H9 (cell line): ENCODE results near the gene MAGEA2B. TPM values are rescaled to one million over a fixed set of nuclear protein-coding genes. Genes with fewer than 3 reads are reported as not detected.
"Not testable (repeated sequence)": the region's sequence is repeated elsewhere in the genome, so short reads cannot be mapped to it uniquely, and the experiment has no call there.

Experiments used
- DNase-seq: peaks from one replicate; pipeline ENCODE4 v3.0.0-alpha.2; 2017
- H2AFZ ChIP-seq: one replicate; pipeline ENCODE4 v1.6.1; 2013; ENCODE audit warnings: mild to moderate bottlenecking, low read length, control low read depth, moderate library complexity
- H2AK5ac ChIP-seq: 2 replicates; pipeline ENCODE4 v1.6.1; 2013; ENCODE audit warnings: low read length, control low read depth, mixed read lengths; ENCODE audit not compliant: insufficient read length
- H2BK120ac ChIP-seq: one replicate; pipeline ENCODE4 v1.6.1; 2013; ENCODE audit warnings: low read depth, mild to moderate bottlenecking, low read length, control low read depth, inconsistent platforms; ENCODE audit not compliant: poor library complexity, severe bottlenecking
- H2BK12ac ChIP-seq: 2 replicates; pipeline ENCODE4 v1.6.1; 2013; ENCODE audit warnings: low read length, control low read depth, mixed read lengths, low read depth; ENCODE audit not compliant: insufficient read length
- H2BK15ac ChIP-seq: 2 replicates; pipeline ENCODE4 v1.6.1; 2013; ENCODE audit warnings: low read depth, low read length, control low read depth
- H2BK20ac ChIP-seq: one replicate; pipeline ENCODE4 v1.6.1; 2013; ENCODE audit warnings: low read depth, mild to moderate bottlenecking, low read length, control low read depth, inconsistent platforms; ENCODE audit not compliant: poor library complexity, severe bottlenecking
- H2BK5ac ChIP-seq: 2 replicates; pipeline ENCODE4 v1.6.1; 2013; ENCODE audit warnings: low read length, control low read depth, mixed read lengths; ENCODE audit not compliant: insufficient read length
- H3K14ac ChIP-seq: 2 replicates; pipeline ENCODE4 v1.6.1; 2013; ENCODE audit warnings: low read length, control low read depth; ENCODE audit not compliant: insufficient read depth
- H3K18ac ChIP-seq: 2 replicates; pipeline ENCODE4 v1.6.1; 2013; ENCODE audit warnings: low read depth, mild to moderate bottlenecking, mixed read lengths, low read length, control low read depth; ENCODE audit not compliant: insufficient read length
- H3K23ac ChIP-seq: 2 replicates; pipeline ENCODE4 v1.6.1; 2013; ENCODE audit warnings: low read length, control low read depth, mixed read lengths, low read depth; ENCODE audit not compliant: insufficient read length
- H3K23me2 ChIP-seq: 2 replicates; pipeline ENCODE4 v1.6.1; 2013; ENCODE audit warnings: low read depth, mild to moderate bottlenecking, mixed read lengths, low read length, control low read depth; ENCODE audit not compliant: insufficient read length, poor library complexity, severe bottlenecking
- H3K27ac ChIP-seq: 2 replicates; pipeline ENCODE4 v1.5.1; 2013; ENCODE audit warnings: low read length, control low read depth, mixed read lengths, low read depth; ENCODE audit not compliant: insufficient read length
- H3K27me3 ChIP-seq: 2 replicates; pipeline ENCODE4 v1.6.1; 2013; ENCODE audit warnings: low read length, control low read depth, inconsistent platforms; ENCODE audit not compliant: insufficient read depth
- H3K4ac ChIP-seq: 2 replicates; pipeline ENCODE4 v1.6.1; 2013; ENCODE audit warnings: low read depth, mild to moderate bottlenecking, control low read depth, inconsistent platforms, low read length, moderate library complexity
- H3K4me1 ChIP-seq: 2 replicates; pipeline ENCODE4 v1.6.1; 2013; ENCODE audit warnings: low read length, control low read depth, inconsistent platforms; ENCODE audit not compliant: insufficient read depth
- H3K4me2 ChIP-seq: 2 replicates; pipeline ENCODE4 v1.6.1; 2013; ENCODE audit warnings: low read length, control low read depth, mixed read lengths; ENCODE audit not compliant: insufficient read length, insufficient read depth
- H3K56ac ChIP-seq: 2 replicates; pipeline ENCODE4 v1.6.1; 2013; ENCODE audit warnings: low read depth, mild to moderate bottlenecking, mixed read lengths, low read length, control low read depth; ENCODE audit not compliant: insufficient read length
- H3K79me1 ChIP-seq: 2 replicates; pipeline ENCODE4 v1.6.1; 2013; ENCODE audit warnings: low read depth, mild to moderate bottlenecking, moderate library complexity, low read length, control low read depth, inconsistent platforms; ENCODE audit not compliant: insufficient read depth, poor library complexity, severe bottlenecking
- H3K79me2 ChIP-seq: 2 replicates; pipeline ENCODE4 v1.6.1; 2013; ENCODE audit warnings: low read length, control low read depth, inconsistent platforms; ENCODE audit not compliant: insufficient read depth
- H3K9ac ChIP-seq: 2 replicates; pipeline ENCODE4 v1.6.1; 2013; ENCODE audit warnings: low read length, control low read depth, mixed read lengths; ENCODE audit not compliant: insufficient read length; ENCODE audit errors: extremely low read depth
- H3K9me3 ChIP-seq: one replicate; pipeline ENCODE4 v1.6.1; 2013; ENCODE audit warnings: low read depth, low read length, inconsistent platforms; ENCODE audit not compliant: control insufficient read depth
- H3T11ph ChIP-seq: one replicate; pipeline ENCODE4 v1.6.1; 2013; ENCODE audit warnings: mild to moderate bottlenecking, low read length, control low read depth, inconsistent platforms
- H4K20me1 ChIP-seq: one replicate; pipeline ENCODE4 v1.6.1; 2013; ENCODE audit not compliant: control insufficient read depth, insufficient read length, insufficient read depth
- H4K5ac ChIP-seq: 2 replicates; pipeline ENCODE4 v1.6.1; 2013; ENCODE audit warnings: low read depth, mild to moderate bottlenecking, mixed read lengths, low read length, control low read depth; ENCODE audit not compliant: insufficient read length
- H4K8ac ChIP-seq: replicated peaks from 2 replicates; pipeline ENCODE4 v1.6.1; 2013; ENCODE audit warnings: low read length, control low read depth, mixed read lengths, low read depth; ENCODE audit not compliant: insufficient read length
- H4K91ac ChIP-seq: 2 replicates; pipeline ENCODE4 v1.6.1; 2013; ENCODE audit warnings: low read depth, mild to moderate bottlenecking, moderate library complexity, mixed read lengths, low read length, control low read depth; ENCODE audit not compliant: insufficient read length
- H3K27ac Mint-ChIP-seq, 3 experiments: 2 replicates in 2 of 3; 3 replicates in 1 of 3; pipeline ENCODE4 v1.8.0; 2020 to 2021; ENCODE audit warnings: mixed read lengths in 3 of 3, mild to moderate bottlenecking in 1 of 3, moderate library complexity in 1 of 3
- H3K27me3 Mint-ChIP-seq: 2 replicates; pipeline ENCODE4 v1.8.0; 2021; ENCODE audit warnings: low read depth, mild to moderate bottlenecking, moderate library complexity, mixed read lengths
- H3K36me3 Mint-ChIP-seq, 3 experiments: 2 replicates in 2 of 3; 3 replicates in 1 of 3; pipeline ENCODE4 v1.8.0; 2020 to 2021; ENCODE audit warnings: low read depth in 3 of 3, mixed read lengths in 3 of 3; ENCODE audit not compliant: insufficient read depth in 1 of 3
- H3K4me1 Mint-ChIP-seq, 2 experiments: 2 replicates each; pipeline ENCODE4 v1.8.0; 2020; ENCODE audit warnings: mixed read lengths in 2 of 2
- H3K4me3 Mint-ChIP-seq, 2 experiments: 2 replicates in 1 of 2; 3 replicates in 1 of 2; pipeline ENCODE4 v1.8.0; 2020 to 2021; ENCODE audit warnings: mild to moderate bottlenecking in 2 of 2, mixed read lengths in 2 of 2, moderate library complexity in 1 of 2
- H3K9me3 Mint-ChIP-seq, 2 experiments: 2 replicates in 1 of 2; 3 replicates in 1 of 2; pipeline ENCODE4 v1.8.0; 2020; ENCODE audit warnings: mild to moderate bottlenecking in 2 of 2, mixed read lengths in 2 of 2, moderate library complexity in 1 of 2
- WGBS: extraction: QIAGEN DNeasy Blood & Tissue Kit; methylation state at CpG from one replicate; pipeline ENCODE4 v1.1.7; 2013; ENCODE audit warnings: missing lambda C conversion rate, low lambda C conversion rate, mixed read lengths; ENCODE audit not compliant: insufficient read length; ENCODE audit errors: extremely low coverage; 5-methylcytosine and 5-hydroxymethylcytosine counted together
- total RNA-seq: library from RNA; stranded (reverse); gene quantifications from 2 replicates; pipeline ENCODE4 v1.2.1, GENCODE V29; 2021
- TF ChIP-seq, protein P1 (sequence below): fragments of 200-600 bp; sonication (generic); conservative IDR thresholded peaks from 3 replicates; pipeline ENCODE4 v1.8.0; 2021; ENCODE audit warnings: antibody characterized with exemption, mild to moderate bottlenecking

Gene MAGEA2B
- total RNA-seq, 1 experiment from 2014 or later = not detected

DNA sequence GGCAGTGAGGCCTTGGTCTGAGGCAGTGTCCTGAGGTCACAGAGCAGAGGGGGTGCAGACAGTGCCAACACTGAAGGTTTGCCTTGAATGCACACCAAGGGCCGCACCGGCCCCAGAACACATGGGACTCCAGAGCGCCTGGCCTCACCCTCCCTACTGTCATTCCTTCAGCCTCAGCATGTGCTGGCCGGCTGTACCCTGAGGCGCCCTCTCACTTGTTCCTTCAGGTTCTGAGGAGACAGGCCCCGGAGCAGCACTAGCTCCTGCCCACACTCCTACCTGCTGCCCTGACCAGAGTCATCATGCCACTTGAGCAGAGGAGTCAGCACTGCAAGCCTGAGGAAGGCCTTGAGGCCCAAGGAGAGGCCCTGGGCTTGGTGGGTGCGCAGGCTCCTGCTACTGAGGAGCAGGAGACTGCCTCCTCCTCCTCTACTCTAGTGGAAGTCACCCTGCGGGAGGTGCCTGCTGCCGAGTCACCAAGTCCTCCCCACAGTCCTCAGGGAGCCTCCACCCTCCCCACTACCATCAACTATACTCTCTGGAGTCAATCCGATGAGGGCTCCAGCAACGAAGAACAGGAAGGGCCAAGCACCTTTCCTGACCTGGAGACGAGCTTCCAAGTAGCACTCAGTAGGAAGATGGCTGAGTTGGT, 21.6 kb downstream of the MAGEA2B start:
- H3K27me3 ChIP-seq = no peaks in the 10 kb centered on the region
- TF ChIP-seq, protein P1, sequence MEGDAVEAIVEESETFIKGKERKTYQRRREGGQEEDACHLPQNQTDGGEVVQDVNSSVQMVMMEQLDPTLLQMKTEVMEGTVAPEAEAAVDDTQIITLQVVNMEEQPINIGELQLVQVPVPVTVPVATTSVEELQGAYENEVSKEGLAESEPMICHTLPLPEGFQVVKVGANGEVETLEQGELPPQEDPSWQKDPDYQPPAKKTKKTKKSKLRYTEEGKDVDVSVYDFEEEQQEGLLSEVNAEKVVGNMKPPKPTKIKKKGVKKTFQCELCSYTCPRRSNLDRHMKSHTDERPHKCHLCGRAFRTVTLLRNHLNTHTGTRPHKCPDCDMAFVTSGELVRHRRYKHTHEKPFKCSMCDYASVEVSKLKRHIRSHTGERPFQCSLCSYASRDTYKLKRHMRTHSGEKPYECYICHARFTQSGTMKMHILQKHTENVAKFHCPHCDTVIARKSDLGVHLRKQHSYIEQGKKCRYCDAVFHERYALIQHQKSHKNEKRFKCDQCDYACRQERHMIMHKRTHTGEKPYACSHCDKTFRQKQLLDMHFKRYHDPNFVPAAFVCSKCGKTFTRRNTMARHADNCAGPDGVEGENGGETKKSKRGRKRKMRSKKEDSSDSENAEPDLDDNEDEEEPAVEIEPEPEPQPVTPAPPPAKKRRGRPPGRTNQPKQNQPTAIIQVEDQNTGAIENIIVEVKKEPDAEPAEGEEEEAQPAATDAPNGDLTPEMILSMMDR = no peak
- no peak overlapping the region for H3K9ac ChIP-seq
- H3K14ac ChIP-seq = no peak overlapping the region
- H3K4me1 Mint-ChIP-seq = no peaks in the 10 kb centered on the region
- H2BK5ac ChIP-seq = no peak overlapping the region
- H2BK120ac ChIP-seq = no peak overlapping the region
- no peak overlapping the region for H2BK20ac ChIP-seq
- H3T11ph ChIP-seq = no peak overlapping the region
- H3K9me3 ChIP-seq = peaks cover 4% of the 10 kb centered on the region
- no peaks in the 10 kb centered on the region for H3K23me2 ChIP-seq
- no peak for DNase-seq
- no peak overlapping the region for H3K27ac ChIP-seq
- peaks cover 0 to 2% (median 1%) of the 10 kb centered on the region in 3 experiments; a peak in 2 of 7 replicates for H3K36me3 Mint-ChIP-seq
- no peaks in the 10 kb centered on the region for H3K79me2 ChIP-seq
- H4K8ac ChIP-seq = no peak overlapping the region
- no peak overlapping the region for H3K56ac ChIP-seq
- no peaks in the 10 kb centered on the region for H3K4me1 ChIP-seq
- H3K18ac ChIP-seq = no peak overlapping the region
- H2AK5ac ChIP-seq = no peak overlapping the region
- H3K79me1 ChIP-seq = no peaks in the 10 kb centered on the region
- H3K27ac Mint-ChIP-seq = no peak overlapping the region
- H2BK15ac ChIP-seq = no peak overlapping the region
- H3K23ac ChIP-seq = no peak overlapping the region
- peaks cover 61 to 82% of the 10 kb centered on the region in 2 experiments for H3K9me3 Mint-ChIP-seq
- no peak overlapping the region for H3K4me2 ChIP-seq
- no peak overlapping the region for H2AFZ ChIP-seq
- H2BK12ac ChIP-seq = no peak overlapping the region
- no CpG with 5 or more reads among the region's 12 CpGs for WGBS
- no peak overlapping the region for H3K4ac ChIP-seq
- H3K4me3 Mint-ChIP-seq = no peak overlapping the region
- peaks cover 5% of the 10 kb centered on the region for H3K27me3 Mint-ChIP-seq
- no peak overlapping the region for H4K91ac ChIP-seq
- no peak overlapping the region for H4K5ac ChIP-seq
- no peaks in the 10 kb centered on the region for H4K20me1 ChIP-seq

DNA sequence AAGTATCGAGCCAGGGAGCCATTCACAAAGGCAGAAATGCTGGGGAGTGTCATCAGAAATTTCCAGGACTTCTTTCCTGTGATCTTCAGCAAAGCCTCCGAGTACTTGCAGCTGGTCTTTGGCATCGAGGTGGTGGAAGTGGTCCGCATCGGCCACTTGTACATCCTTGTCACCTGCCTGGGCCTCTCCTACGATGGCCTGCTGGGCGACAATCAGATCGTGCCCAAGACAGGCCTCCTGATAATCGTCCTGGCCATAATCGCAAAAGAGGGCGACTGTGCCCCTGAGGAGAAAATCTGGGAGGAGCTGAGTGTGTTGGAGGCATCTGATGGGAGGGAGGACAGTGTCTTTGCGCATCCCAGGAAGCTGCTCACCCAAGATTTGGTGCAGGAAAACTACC, 22.1 kb downstream of the MAGEA2B start:
- not testable (repeated sequence) for H3K9ac ChIP-seq, H3K4me1 ChIP-seq, H3K79me2 ChIP-seq, H4K20me1 ChIP-seq, H2AFZ ChIP-seq, H3K14ac ChIP-seq, H3T11ph ChIP-seq, H3K27ac ChIP-seq, H3K9me3 ChIP-seq, H4K91ac ChIP-seq, H3K56ac ChIP-seq, H3K23me2 ChIP-seq, H3K4me3 Mint-ChIP-seq, H3K4me2 ChIP-seq, H2BK5ac ChIP-seq, H3K4ac ChIP-seq, H3K18ac ChIP-seq, H4K8ac ChIP-seq, H2BK15ac ChIP-seq, H2BK12ac ChIP-seq, H3K23ac ChIP-seq, H2BK120ac ChIP-seq, H4K5ac ChIP-seq, DNase-seq, H3K27me3 ChIP-seq, H2BK20ac ChIP-seq, H3K4me1 Mint-ChIP-seq, H3K79me1 ChIP-seq, H2AK5ac ChIP-seq, H3K36me3 Mint-ChIP-seq, H3K27me3 Mint-ChIP-seq
- H3K27ac Mint-ChIP-seq = peak overlapping the region in 1 of 3 experiments; percentile 35; a peak in 1 of 7 replicates
- peaks cover 60 to 79% of the 10 kb centered on the region in 2 experiments for H3K9me3 Mint-ChIP-seq
- WGBS = no CpG with 5 or more reads among the region's 12 CpGs
